Loucy (cell line): Measurements from ENCODE around the gene DDX10.

Experiments used
- H2AFZ ChIP-seq: fragments of 200-600 bp; sonication (generic); 2 replicates; pipeline ENCODE4 v1.6.0; 2016; ENCODE audit warnings: antibody characterized with exemption, mild to moderate bottlenecking, low read length, moderate library complexity
- H3F3A ChIP-seq: fragments of 200-600 bp; 2 replicates; pipeline ENCODE4 v1.6.0; 2016; ENCODE audit warnings: antibody characterized with exemption, low read depth, mild to moderate bottlenecking
- H3K27me3 ChIP-seq: fragments of 200-600 bp; sonication (generic); 2 replicates; pipeline ENCODE4 v1.6.1; 2014; ENCODE audit warnings: low read length, mild to moderate bottlenecking; ENCODE audit not compliant: insufficient read depth, poor library complexity, severe bottlenecking
- H3K36me3 ChIP-seq: fragments of 200-600 bp; sonication (generic); 2 replicates; pipeline ENCODE4 v1.6.1; 2016; ENCODE audit warnings: low read length; ENCODE audit not compliant: insufficient read depth
- H3K4me1 ChIP-seq: fragments of 200-600 bp; sonication (generic); 2 replicates; pipeline ENCODE4 v1.5.1; 2014; ENCODE audit warnings: low read length, mild to moderate bottlenecking; ENCODE audit not compliant: insufficient read depth, poor library complexity, severe bottlenecking
- H3K4me2 ChIP-seq: fragments of 200-600 bp; sonication (generic); 2 replicates; pipeline ENCODE4 v1.6.0; 2014; ENCODE audit warnings: antibody characterized with exemption, low read length, low read depth, mild to moderate bottlenecking; ENCODE audit not compliant: poor library complexity, severe bottlenecking
- H3K4me3 ChIP-seq: fragments of 200-600 bp; sonication (generic); 2 replicates; pipeline ENCODE4 v1.5.1; 2014; ENCODE audit warnings: low read length, mild to moderate bottlenecking, mixed read lengths; ENCODE audit not compliant: poor library complexity, severe bottlenecking
- H3K79me2 ChIP-seq: fragments of 200-600 bp; sonication (generic); 2 replicates; pipeline ENCODE4 v1.6.1; 2014; ENCODE audit warnings: low read length; ENCODE audit not compliant: insufficient read depth
- H3K9ac ChIP-seq: fragments of 200-600 bp; sonication (generic); 2 replicates; pipeline ENCODE4 v1.6.0; 2014; ENCODE audit warnings: mild to moderate bottlenecking, low read depth, low read length, moderate library complexity; ENCODE audit not compliant: poor library complexity, severe bottlenecking
- H3K9me2 ChIP-seq: fragments of 200-600 bp; sonication (generic); replicated peaks from 2 replicates; pipeline ENCODE4 v1.6.1; 2016; ENCODE audit warnings: low read depth, low read length, mixed read lengths
- H3K9me3 ChIP-seq: fragments of 200-600 bp; sonication (generic); 2 replicates; pipeline ENCODE4 v1.6.1; 2014; ENCODE audit warnings: mild to moderate bottlenecking, antibody characterized with exemption, low read length, low read depth; ENCODE audit not compliant: insufficient read depth
- H4K20me1 ChIP-seq: fragments of 200-600 bp; sonication (generic); 2 replicates; pipeline ENCODE4 v1.6.0; 2014; ENCODE audit warnings: antibody characterized with exemption, low read length, mild to moderate bottlenecking; ENCODE audit not compliant: insufficient read depth, poor library complexity, severe bottlenecking
- CTCF ChIP-seq: fragments of 200-600 bp; sonication (generic); conservative IDR thresholded peaks from 2 replicates; pipeline ENCODE4 v1.5.1; 2014; ENCODE audit warnings: mild to moderate bottlenecking, antibody characterized with exemption, low read length
- EZH2phosphoT487 ChIP-seq: fragments of 200-600 bp; IDR thresholded peaks from 2 replicates; pipeline ENCODE4 v1.6.1; 2018; ENCODE audit warnings: antibody characterized with exemption, mild to moderate bottlenecking, moderate library complexity, borderline replicate concordance

DDX10 gene

GRCh38 chr11:108922241-108922640 is 257.4 kb downstream of the DDX10 start:
- Histone ChIP-seq H3K4me1 (peaks cover 9% of the 10 kb centered on the region), H3K79me2 (no peaks in the 10 kb centered on the region), H3K4me2 (no peak overlapping the region), H3F3A (no peaks in the 10 kb centered on the region), H3K9me2 (no peaks in the 10 kb centered on the region), H4K20me1 (no peaks in the 10 kb centered on the region), H3K9me3 (no peaks in the 10 kb centered on the region), H3K36me3 (peaks cover 8% of the 10 kb centered on the region; the same call in 1 of the 2 replicates), H2AFZ (no peak overlapping the region), H3K4me3 (no peak overlapping the region), H3K27me3 (no peaks in the 10 kb centered on the region), H3K9ac (no peak overlapping the region)
- no peak for TF ChIP-seq CTCF
- no peak for TF ChIP-seq EZH2phosphoT487

- H3K79me2 ChIP-seq: no peaks in the 10 kb centered on the region
- H4K20me1 ChIP-seq: no peaks in the 10 kb centered on the region
- no peaks in the 10 kb centered on the region for H3F3A ChIP-seq
- no peak overlapping the region for H2AFZ ChIP-seq
- no peak overlapping the region for H3K9ac ChIP-seq
- no peaks in the 10 kb centered on the region for H3K9me2 ChIP-seq
- H3K9me3 ChIP-seq: no peaks in the 10 kb centered on the region
- peaks cover 9% of the 10 kb centered on the region for H3K4me1 ChIP-seq
- 0 out of 2 replicates have a peak, but pooled peaks cover 8% of the 10 kb centered on the region for H3K36me3 ChIP-seq
- H3K4me3 ChIP-seq: no peak overlapping the region
- TF ChIP-seq CTCF (no peak), EZH2phosphoT487 (no peak)
- H3K4me2 ChIP-seq: no peak overlapping the region
- H3K27me3 ChIP-seq: no peaks in the 10 kb centered on the region
Observed at GRCh38 chr11:108923413-108923812, 258.5 kb downstream of the DDX10 start.

GRCh38 chr11:108926171-108926840 is 261.4 kb downstream of the DDX10 start:
- no peaks in the 10 kb centered on the region for H3K36me3 ChIP-seq
- H3K9me2 ChIP-seq: no peaks in the 10 kb centered on the region
- no peaks in the 10 kb centered on the region for H3K9me3 ChIP-seq
- no peaks in the 10 kb centered on the region for H3F3A ChIP-seq
- no peaks in the 10 kb centered on the region for H4K20me1 ChIP-seq
- no peak overlapping the region for H3K4me2 ChIP-seq
- TF ChIP-seq EZH2phosphoT487: no peak
- no peak for TF ChIP-seq CTCF
- H2AFZ ChIP-seq: no peak overlapping the region
- no peaks in the 10 kb centered on the region for H3K79me2 ChIP-seq
- peaks cover 9% of the 10 kb centered on the region for H3K4me1 ChIP-seq
- no peak overlapping the region for H3K9ac ChIP-seq
- no peaks in the 10 kb centered on the region for H3K27me3 ChIP-seq
- no peak overlapping the region for H3K4me3 ChIP-seq
